Measurements from ENCODE around the gene PLEKHM1. TPM values are rescaled to one million over a fixed set of nuclear protein-coding genes. Genes with fewer than 3 reads are reported as not detected.
A peak's percentile ranks its signal among the peaks of the same experiment; 100 is the strongest.

PLEKHM1 gene
- total and polyA plus RNA-seq, 12 donors = 10.1 to 152 (median 51.6) TPM

GRCh38 chr17:45425125-45425983, 65.2 kb downstream of the PLEKHM1 start:
- Histone ChIP-seq H3K4me3 (no peak overlapping the region), H3K36me3 (replicated peaks in 1 of 2) (no peaks in the 10 kb centered on the region), H3K27me3 (peaks cover 7% of the 10 kb centered on the region), H3K27ac (no peak overlapping the region), H3K4me1 (replicated peaks in 1 of 2) (peaks cover 4 to 16% of the 10 kb centered on the region in 2 donors), H3K9me3 (replicated peaks in 1 of 3) (no peaks in the 10 kb centered on the region)
- peak in 1 of 7 donors; percentile 20 for DNase-seq
- TF ChIP-seq CTCF (IDR thresholded peaks at IDR 0.05) (peak in 1 of 6 experiments; percentile 30), POLR2A (IDR thresholded peaks at IDR 0.05) (no peak)
- intact Hi-C loops (cut with DNase I) = no loop called here
- 42 to 63% (median 56%) methylated on average over 7 to 18 of the region's 18 CpGs for WGBS, 4 donors

GRCh38 chr17:45424769-45425124, 65.8 kb downstream of the PLEKHM1 start:
- Histone ChIP-seq H3K27ac (no peak overlapping the region), H3K9me3 (replicated peaks in 1 of 3) (no peaks in the 10 kb centered on the region), H3K27me3 (peaks cover under 1% of the 10 kb centered on the region), H3K36me3 (replicated peaks in 1 of 2) (no peaks in the 10 kb centered on the region), H3K4me3 (no peak overlapping the region), H3K4me1 (replicated peaks in 1 of 2) (peaks cover 4 to 14% of the 10 kb centered on the region in 2 donors)
- 89 to 96% (median 93%) methylated on average over 6 of the region's 6 CpGs for WGBS, 4 donors
- intact Hi-C loops (cut with DNase I) = no loop called here
- TF ChIP-seq POLR2A (IDR thresholded peaks at IDR 0.05) (no peak), CTCF (IDR thresholded peaks at IDR 0.05) (no peak)
- DNase-seq = no peak

- intact Hi-C loops (cut with DNase I) = no loop called here
- Histone ChIP-seq H3K36me3 (replicated peaks in 1 of 2) (no peaks in the 10 kb centered on the region), H3K4me1 (replicated peaks in 1 of 2) (peaks cover 4 to 10% of the 10 kb centered on the region in 2 donors), H3K4me3 (no peak overlapping the region), H3K9me3 (replicated peaks in 1 of 3) (no peaks in the 10 kb centered on the region), H3K27me3 (no peaks in the 10 kb centered on the region), H3K27ac (no peak overlapping the region)
- 67 to 100% (median 88%) methylated on average over 1 of the region's 1 CpG for WGBS, 4 donors
- DNase-seq = no peak
- TF ChIP-seq CTCF (IDR thresholded peaks at IDR 0.05) = no peak
Measured at GRCh38 chr17:45423975-45424335, 66.6 kb downstream of the PLEKHM1 start.

- Histone ChIP-seq H3K36me3 (replicated peaks in 1 of 2) (no peaks in the 10 kb centered on the region), H3K9me3 (replicated peaks in 1 of 3) (no peaks in the 10 kb centered on the region), H3K4me3 (no peak overlapping the region), H3K27ac (no peak overlapping the region), H3K27me3 (no peaks in the 10 kb centered on the region), H3K4me1 (replicated peaks in 1 of 2) (peaks cover 4 to 7% of the 10 kb centered on the region in 2 donors)
- TF ChIP-seq POLR2A (IDR thresholded peaks at IDR 0.05) (no peak), CTCF (IDR thresholded peaks at IDR 0.05) (no peak)
- intact Hi-C loops (cut with DNase I) = no loop called here
- DNase-seq = no peak
- 66 to 88% (median 73%) methylated on average over 8 of the region's 8 CpGs for WGBS, 4 donors
Measured at GRCh38 chr17:45423304-45423974, 67.1 kb downstream of the PLEKHM1 start.
